SU-DHL-6 (cell line): Measurements from ENCODE around the gene TPR.

ENCODE experiments used
- EZH2phosphoT487 ChIP-seq: fragments of 200-600 bp; sonication (generic), shearing (Covaris generic); conservative IDR thresholded peaks from 2 replicates; pipeline ENCODE4 v1.6.1; 2018; ENCODE audit warnings: mild to moderate bottlenecking, antibody characterized with exemption, low read length, moderate library complexity, mixed read lengths
- TF ChIP-seq, protein P1 (sequence below): fragments of 200-600 bp; sonication (generic); IDR thresholded peaks from one replicate; pipeline ENCODE4 v1.5.1; 2017; ENCODE audit warnings: antibody characterized with exemption, mild to moderate bottlenecking, low read length, moderate library complexity; ENCODE audit not compliant: insufficient read depth, poor library complexity, severe bottlenecking

DNA sequence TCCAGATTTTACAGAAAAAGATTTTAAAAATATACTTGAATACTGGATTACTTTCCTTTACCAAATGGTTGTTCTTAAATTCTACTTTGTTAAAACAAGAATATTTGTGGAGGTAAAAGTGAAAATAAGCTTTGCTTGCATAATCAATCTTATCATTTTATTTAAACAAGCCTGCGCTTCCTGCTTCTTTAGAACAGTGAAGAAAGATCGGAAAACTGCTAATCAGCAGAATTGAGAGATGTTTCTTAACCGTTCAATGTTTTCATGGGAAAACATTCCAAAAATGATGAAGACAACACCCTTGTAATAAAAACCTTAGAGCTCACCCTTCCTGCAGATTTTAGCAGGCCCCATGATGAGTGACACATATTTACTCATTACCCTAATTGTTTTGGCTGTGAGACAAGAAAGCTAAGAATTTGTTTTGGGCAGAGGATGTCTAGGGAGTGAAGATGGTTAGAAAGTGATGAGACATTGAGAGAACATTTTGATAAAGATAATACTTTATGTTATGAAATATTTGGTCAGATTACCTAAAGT lies 72.6 kb downstream of the TPR start:
- TF ChIP-seq, protein P1, sequence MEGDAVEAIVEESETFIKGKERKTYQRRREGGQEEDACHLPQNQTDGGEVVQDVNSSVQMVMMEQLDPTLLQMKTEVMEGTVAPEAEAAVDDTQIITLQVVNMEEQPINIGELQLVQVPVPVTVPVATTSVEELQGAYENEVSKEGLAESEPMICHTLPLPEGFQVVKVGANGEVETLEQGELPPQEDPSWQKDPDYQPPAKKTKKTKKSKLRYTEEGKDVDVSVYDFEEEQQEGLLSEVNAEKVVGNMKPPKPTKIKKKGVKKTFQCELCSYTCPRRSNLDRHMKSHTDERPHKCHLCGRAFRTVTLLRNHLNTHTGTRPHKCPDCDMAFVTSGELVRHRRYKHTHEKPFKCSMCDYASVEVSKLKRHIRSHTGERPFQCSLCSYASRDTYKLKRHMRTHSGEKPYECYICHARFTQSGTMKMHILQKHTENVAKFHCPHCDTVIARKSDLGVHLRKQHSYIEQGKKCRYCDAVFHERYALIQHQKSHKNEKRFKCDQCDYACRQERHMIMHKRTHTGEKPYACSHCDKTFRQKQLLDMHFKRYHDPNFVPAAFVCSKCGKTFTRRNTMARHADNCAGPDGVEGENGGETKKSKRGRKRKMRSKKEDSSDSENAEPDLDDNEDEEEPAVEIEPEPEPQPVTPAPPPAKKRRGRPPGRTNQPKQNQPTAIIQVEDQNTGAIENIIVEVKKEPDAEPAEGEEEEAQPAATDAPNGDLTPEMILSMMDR = no peak
- TF ChIP-seq EZH2phosphoT487 = no peak
